NCI-H187 treated with DMSO at 0.1 percent for 48 hours (cell line): ENCODE data around the gene SLC25A48.

ENCODE experiments used
- DNase-seq: peaks from one replicate; lab custom pipeline; 2025; lab: John Stamatoyannopoulos, UW

Gene SLC25A48

DNA sequence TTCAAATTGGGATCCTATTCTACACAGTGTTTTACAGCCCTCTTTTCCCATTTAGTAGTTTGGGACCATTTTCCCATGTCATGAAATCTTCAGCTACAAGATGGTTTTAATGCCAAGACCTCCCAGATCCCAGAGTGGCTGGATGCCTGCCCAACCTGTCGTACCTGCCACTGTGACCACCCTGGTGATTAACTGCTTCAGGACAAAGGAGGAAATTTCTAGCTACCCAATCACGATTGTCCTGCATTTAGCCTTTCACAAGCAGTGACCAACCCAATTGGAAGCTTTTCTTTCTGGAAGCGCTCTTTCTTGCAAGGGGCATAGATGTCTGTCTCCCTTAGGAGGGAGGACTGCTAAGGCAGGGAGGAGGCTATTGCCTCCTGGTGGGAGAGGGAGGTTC is 47.4 kb downstream of the SLC25A48 start:
- no peak for DNase-seq

DNA sequence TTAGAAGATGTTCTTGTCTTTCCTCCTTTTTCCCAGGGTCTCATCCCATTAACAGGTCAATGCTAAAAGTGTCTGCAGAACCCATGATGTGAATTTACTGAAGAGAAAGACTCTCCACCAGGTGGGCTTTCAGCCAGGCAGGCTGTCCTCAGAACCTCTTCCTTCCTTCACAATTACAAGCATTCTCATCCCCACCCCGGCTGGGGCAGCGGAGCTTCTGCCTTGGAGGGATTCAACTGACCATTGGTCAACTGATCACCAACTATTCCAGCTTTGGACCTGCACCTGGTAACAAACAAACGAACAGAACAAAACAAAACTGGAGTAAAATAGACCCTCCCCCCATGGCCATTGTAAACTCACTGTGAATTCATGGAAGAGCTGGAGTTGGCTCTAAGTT is 48.6 kb downstream of the SLC25A48 start:
- no peak for DNase-seq

DNA sequence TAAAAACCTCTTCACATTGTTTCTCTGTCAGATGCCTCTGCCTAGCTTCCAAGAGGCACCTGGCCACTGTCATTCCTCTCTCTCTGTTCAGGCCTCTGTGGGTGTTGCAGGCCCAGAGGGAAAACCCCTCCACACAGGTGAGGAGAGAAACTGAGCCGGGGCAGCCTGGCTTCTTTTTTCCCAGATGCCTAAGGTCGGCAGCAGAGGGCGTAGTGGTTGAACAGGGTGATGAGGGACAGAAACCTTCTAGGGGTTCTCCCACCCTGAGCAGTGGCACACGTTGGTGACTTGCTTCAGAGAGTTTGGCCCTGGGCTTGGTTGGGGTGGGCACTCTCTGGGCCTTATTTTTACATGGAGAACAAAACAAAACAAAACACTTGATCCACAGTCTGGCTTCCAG is 49.0 kb downstream of the SLC25A48 start:
- DNase-seq: no peak

DNA sequence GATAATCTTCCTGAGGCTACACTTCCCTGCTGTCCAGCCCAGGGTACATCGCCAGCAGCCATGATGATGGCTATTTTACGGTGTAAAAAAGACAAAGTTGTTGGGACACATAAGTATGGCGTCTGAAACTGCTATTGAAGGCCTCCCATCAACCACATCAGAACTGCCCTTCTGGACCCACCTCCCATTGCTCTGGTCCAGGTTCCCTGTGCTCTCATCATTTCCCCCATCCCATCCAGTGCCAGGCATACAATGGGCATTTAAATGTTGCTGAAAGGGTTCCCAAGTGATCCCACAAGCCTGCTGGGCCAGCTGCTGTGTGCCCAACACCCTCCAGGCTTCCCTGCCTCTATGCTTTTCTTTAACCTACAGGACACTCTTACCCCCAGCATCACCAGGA is 50.6 kb downstream of the SLC25A48 start:
- DNase-seq: no peak

DNA sequence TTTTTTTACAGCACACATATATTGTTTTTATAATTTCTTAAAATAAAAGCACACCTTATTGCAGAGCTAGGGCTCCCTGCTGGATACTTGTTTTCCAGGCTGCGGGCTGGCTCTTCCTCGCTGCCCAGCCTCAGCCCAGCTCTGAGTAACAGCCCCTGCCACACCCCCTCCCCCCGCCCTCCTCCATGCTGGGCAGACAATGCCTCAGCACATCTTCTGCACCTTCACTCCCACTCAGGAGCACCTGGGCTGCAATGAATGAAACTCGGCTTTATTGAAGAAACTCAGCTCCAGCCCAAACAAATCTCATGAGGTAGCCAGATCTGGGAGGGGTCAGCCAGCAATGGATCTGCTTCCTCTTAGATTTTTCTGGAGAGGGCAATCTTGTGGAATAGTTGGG is 51.7 kb downstream of the SLC25A48 start:
- no peak for DNase-seq

DNA sequence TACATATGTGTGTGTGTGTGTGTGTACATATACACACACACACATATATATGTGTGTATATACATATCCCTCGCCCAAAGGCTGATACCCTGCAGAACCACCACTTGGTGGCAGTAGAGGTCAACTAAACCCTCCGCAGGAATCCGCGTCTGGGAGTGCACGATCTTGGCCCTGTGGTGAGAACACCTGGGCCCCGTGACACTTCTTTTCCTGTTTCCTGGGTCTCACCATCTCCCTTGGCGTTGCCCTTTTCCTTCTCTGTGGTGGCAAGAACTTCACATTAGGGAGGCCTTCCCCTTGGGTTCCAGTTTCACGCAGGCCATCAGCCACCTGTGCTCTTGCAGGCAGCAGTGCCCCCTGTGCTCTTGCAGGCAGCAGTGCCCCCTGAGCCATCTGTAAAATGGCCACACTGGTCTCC is 53.0 kb downstream of the SLC25A48 start:
- peak; percentile 38 for DNase-seq

DNA sequence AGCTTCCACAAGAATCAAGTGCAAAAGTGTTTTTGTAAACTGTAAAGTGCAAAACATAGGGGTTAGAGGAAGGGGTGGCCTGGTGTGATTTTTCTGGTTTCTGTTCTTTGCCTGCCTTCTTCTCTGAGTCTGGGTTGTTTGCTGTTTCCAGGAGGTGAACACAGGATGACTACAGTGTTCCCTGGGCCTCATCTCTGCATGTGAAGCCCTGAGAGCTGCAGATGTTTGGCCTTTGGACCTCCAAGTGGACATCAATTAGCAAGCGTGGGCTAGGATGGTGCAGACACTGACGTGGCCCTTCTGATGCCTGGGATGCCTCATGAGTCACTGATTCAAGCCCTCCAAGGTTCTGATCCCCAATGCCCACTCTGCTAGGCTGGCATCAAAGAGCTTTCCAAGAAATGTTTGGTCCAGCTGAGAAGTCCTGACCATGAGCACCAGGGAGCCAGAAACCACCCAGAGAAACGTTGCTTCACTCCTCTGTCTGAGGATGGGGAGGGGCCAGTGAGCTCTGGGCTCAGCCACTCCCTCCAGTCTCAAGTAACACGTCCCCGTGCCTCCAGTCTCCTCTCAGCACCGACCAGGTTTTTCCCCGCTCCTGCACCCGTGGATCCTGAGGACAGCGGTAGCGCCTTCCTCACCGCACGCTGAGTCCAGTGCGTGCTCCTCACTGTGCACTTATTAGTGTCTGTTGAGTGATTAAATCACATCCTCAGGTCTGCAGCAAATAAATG is 53.6 kb downstream of the SLC25A48 start:
- DNase-seq: no peak

DNA sequence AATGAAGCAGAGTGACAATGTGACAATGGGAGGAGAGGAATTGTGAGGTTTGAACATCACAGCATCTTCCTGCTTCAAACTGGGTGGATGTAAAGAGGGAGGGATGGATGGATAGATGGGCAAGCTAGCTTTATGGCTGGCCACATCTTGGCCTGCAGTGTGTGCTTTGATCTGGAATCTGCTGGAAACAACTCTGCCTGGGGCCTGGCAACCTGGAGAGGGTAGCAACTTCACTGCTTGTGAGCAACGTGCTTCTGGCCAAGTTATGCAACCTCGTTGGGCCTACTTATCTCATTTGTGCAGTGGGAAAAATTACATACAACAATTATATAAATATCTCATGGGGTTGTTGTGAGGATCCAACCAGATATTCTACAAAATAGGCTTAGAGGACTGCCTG is 55.8 kb downstream of the SLC25A48 start:
- DNase-seq: no peak

DNA sequence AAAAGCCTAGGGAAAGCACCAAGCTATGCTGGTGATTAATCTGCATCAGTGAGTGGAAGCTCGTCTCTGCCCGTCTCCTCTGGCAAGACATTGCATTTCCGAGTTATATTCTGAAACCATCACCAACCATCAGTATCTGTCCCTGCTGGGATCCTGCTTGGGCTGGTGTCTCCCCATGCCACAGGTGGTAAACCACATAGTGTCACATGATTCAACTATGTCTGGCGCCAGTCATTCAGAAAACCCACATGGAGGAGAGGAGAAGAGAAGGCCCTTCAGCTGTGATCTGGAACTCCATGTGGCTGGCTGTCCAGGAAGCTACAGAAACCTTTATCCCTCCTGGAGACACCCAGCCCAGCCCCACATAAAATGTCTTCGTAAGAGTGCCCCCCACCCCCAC is 56.4 kb downstream of the SLC25A48 start:
- no peak for DNase-seq

DNA sequence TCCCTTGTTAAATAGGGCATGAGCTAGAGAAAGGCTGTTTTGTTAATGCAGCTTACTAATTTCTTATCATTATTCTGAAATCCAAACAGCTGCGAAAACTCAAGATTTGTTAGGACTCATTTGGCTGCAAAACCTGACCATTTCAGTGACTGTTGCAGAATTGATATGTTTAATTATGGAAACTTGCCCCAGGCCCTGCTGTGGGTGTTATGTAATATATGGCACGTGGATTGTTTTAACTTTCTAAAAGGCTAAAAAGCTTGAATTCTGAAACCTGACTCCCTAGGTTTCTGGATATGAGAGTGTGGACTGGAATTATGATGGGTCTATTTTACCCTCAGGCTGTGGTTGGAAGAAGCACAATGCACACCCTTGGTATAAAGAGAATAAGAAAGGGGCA is 56.8 kb downstream of the SLC25A48 start:
- no peak for DNase-seq

DNA sequence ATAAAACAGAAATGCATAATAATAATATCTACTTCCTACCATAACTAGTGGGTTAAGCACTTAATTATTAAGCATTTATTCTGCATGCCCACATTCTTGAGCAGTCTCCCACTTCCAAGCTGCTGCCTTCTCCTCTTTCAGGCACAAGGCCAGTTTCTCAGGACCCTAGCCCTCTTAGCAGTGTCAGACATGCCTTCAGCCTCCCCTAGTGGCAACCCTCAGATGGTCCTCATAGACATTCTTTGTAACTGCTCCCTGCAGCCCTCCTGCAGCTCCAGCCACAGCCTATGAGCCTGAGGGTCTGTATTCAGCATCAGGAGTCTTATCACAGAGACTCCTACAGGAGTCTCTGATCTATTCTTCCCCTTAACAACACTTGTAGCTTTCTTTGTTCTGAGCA is 57.3 kb downstream of the SLC25A48 start:
- no peak for DNase-seq

DNA sequence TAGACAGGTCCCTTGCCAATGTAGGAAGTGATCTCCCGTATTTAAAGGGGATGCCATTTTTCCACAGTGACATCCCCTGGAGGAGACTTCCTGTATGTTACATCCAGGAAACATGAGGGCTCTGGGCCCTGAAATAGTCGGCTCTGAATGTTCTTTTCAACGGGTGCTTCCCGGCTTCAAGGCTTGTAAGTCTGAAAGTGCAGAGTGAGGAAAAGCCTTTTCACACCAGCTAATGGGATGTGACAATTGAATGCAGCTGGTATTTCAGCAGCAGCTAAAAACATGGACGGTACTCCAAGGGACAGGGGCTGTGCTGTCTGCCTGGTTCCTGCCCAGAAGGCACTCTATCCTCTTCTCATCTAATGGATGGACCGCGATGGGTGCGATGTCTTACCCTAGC is 59.8 kb downstream of the SLC25A48 start:
- DNase-seq: no peak

DNA sequence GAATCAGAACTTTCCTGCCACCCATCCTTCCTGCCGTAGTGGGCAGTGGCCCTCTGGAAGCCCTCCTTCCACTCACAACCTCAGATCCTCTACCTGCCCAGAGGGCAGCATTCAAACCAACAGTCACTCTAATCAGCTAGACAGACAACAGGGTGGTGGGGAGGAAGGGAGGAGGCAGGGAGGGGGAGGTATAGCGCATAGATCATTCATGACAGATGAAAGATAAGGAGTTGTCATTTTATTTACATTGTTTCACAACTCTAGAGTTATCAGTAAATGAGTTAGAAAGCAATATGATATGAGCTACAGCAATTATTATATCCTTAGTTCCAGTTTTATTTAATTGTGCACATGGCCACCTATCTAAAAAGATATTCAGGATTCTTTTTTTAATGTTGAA is 60.3 kb downstream of the SLC25A48 start:
- DNase-seq: no peak

DNA sequence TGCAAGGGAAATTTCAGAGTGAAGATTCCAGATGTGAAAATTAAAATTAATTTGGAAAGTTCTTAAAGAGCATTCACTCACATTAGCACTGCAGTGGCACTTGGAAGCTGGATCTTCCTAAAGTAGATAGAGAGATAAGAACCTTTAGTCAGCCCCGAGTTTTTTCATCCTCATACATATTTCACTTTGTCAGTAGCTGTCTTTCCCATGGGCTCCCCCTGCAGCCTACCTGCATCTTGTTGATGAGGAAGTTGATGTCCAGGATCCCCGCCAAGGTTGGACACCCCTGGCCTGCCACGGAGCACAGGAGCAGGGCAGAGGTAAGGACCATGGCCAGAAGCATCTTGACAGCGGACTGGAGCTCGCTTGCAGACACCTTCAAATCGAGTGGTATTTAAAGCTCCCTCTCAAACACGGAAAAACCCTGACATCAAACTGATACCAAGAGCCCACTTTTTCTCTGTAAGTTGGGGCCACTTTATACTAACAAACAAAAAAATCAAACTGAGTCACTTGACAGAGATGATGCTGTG is 61.1 kb downstream of the SLC25A48 start, which contains the start of gene IL9:
TSS of gene IL9 (minus strand) at position 368 of the 533 bp plus-strand sequence. CDS start at position 343, 25 bp downstream.
- DNase-seq: no peak

DNA sequence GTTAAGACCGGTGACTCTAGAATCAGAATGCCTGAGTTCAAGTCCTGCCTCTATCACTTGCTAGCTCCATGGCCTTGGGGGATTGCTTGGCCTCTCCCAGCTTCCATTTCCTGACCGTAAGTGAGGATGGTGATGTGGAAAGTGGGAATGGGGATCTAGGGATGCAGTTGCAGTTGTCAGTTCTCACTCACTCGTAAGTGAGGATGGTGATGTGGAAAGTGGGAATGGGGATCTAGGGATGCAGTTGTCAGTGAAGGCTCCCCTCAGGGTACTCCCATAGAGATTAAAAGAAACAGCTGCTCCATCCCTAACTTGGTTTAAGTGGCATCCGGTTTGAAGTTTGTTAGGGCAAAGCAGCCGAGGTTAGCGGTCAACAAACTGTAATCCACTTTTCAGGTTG is 64.2 kb downstream of the SLC25A48 start:
- DNase-seq: no peak

DNA sequence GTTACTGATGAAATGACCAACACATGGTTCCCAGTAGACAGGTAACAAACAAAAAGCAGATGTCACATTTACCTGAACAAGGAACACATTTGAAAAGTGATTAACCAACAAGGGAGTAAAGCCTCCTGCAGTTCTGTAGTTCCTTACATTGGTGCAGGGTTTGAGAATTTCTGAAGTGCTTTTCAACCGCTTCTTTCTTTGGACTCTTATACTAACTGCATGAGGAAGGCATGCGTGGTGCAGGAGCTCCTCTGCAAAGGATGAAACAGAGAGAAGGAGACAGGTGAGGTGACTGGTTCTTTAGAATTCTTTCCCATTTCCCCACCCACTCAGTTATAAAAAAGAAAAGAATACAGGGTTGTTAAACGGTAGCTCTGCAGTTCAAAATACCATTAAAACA is 65.8 kb downstream of the SLC25A48 start:
- DNase-seq: no peak

DNA sequence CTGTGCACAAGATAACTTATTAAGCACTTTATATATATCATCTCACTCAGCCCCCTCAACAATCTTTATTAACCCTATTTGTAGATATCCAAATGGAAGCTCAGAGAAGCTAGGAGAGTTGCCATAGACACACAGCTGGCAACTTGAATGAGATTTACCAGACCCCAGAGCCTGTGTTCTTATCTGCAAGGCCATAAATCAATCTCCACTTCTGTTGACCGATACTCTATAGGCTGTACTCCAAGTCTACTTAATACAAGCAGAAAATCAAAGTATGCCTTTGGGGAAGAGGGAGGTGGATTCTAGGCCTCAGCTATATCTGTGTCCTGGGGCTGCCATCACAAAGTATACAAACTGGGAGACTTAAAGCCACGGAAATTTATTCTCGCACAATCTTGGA is 67.2 kb downstream of the SLC25A48 start:
- no peak for DNase-seq

DNA sequence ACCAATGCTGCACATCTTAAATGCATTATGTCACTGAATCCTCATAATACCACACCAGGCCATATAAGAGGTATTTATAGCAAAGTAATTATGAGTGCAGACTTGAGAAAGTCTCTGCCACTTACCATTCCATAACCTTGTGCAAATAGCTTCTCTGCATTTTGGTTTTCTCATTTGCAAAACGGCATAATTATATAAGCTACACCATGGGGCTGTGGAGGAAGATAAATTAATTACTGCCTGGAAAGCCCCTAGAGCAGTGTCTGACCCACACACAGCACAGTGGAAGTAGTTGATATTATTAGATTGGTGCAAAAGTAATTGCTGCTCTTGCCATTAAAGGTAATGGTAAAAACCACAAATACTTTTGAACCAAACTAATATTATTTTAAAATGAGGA is 70.7 kb downstream of the SLC25A48 start:
- DNase-seq: no peak

DNA sequence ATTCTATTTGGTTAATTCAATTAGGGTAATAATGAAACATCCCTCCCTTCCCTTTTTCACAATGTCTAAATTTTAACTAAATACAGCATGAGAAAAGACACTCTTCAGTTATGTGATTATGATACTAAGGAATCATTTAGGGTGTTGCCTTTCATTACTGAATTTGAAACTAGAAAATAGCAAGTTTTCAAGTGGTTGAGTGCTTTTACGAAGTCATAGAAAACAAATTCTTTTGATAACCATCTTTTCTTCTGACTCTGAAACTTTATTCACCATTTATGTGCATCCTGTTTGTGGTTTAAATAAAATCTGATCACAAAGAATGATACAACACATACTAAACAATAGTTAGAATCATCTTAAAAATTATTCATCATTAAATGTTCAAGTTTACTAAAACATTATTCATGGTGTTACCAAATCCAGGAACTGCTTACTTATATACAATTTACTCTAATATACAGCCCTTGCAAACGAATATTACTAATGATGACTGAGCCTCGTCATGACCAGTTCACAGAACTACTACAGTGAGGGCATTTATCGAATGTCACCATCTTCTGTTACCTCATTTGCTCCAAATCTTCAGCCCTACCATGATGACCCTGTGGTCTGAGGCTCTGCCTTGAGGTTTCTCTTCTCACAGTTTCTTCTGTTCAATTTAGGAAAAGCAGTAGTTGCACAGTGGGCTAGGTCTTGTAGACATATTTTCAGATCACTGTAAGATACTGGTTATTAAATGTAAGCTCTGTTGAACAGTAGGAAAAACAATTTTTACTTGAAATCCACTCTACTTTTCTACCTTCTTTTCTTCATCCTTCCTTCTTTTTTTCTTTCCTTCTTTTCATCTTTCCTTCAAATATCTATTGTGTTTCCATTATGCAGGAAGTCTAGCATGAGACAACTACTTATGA is 79.5 kb downstream of the SLC25A48 start:
- DNase-seq: no peak

DNA sequence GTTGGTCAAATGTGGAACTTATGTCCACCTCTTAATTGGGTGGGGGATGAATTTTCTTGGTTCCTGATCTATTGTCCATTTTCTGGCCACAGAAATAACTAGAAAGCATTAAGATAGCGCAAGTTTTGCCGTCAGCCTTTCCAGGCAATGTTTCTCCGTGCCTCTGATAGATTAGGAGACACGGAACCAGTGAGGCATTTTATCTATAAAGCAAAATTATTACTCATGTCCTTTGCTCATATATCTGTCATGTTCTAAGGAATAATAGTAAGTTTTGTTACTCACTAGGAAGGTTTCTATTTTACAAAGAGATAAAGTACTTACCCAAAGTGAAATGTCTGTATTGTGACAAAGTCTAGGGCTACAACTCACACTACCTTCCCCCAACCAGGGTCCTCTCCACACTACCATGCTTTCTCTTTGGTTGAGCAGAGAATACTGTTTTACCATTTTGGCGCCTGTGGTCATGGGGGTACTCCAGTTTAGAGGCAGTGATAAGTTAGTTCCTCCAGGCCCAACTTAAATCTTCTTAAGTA is 81.1 kb downstream of the SLC25A48 start:
- no peak for DNase-seq

DNA sequence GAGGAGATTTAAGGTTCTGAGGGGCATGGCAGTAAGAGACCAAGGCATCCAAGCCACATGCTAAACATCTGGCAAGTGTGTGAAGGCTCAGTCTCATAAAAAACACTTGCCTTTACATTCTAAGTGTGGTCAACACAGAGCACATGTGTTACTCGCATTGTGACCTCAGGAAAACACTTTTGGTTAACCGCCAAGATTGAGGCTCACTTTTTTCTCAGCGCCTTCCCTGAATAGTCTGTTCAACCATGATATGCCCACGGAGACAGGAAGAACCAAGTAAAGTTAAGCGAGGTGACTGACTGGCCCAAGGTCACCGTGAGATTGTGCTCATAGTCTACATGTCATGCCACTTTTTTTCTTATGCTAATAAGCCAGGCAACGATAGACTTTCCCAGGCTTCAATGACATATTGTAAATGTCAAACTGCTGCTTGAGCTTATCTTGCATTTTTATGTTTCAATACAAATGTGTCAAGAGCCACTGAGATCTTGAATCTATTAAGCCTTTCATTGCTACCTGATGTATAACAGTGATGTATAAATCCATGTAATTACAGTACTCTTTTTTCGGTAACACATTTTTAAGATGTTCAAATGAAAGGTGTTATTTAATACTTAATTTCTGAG is 82.3 kb downstream of the SLC25A48 start:
- DNase-seq: no peak

DNA sequence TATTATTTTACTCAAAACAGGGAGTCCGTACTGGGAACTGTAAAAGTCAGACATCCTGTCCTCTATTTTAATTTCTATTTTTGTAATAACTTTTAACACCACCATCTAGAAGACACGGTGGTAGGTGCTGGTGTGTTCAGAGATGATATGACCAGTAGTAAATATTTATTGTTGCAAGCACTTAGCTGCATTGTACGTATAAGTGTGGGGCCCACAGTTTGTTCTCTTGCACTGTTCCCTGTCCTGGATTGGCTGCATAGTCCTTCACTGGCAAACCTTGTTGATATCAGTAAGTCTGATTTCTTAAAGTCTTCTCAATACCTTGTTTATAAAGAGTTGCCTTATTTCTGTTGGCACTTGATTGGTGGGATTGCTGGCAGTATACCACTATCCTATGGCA is 85.7 kb downstream of the SLC25A48 start:
- DNase-seq: no peak
